ENCODE data around the gene CD44.
A peak's percentile ranks its signal among the peaks of the same experiment; 100 is the strongest.

The CD44 gene

DNA sequence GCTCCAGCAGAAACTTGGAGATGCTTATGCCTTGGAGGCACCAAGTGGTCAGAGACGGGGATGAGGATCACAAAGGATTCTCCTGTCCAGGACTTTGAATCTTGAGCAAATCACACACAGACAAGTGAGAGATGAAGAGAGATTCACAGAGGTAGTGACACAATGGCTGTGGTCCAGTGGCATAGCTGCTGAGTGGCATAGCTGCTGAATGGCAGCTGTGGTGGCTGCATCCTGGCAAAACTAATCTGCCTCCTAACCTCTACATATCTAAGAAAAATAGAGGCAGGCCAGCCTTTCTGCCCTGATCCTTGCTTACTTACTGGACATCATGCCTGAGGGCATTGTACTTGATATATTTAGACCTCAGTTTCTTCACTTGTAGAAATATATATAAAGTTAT lies 102.6 kb downstream of the CD44 start:
- TF ChIP-seq, protein P1, sequence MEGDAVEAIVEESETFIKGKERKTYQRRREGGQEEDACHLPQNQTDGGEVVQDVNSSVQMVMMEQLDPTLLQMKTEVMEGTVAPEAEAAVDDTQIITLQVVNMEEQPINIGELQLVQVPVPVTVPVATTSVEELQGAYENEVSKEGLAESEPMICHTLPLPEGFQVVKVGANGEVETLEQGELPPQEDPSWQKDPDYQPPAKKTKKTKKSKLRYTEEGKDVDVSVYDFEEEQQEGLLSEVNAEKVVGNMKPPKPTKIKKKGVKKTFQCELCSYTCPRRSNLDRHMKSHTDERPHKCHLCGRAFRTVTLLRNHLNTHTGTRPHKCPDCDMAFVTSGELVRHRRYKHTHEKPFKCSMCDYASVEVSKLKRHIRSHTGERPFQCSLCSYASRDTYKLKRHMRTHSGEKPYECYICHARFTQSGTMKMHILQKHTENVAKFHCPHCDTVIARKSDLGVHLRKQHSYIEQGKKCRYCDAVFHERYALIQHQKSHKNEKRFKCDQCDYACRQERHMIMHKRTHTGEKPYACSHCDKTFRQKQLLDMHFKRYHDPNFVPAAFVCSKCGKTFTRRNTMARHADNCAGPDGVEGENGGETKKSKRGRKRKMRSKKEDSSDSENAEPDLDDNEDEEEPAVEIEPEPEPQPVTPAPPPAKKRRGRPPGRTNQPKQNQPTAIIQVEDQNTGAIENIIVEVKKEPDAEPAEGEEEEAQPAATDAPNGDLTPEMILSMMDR (IDR thresholded peaks at IDR 0.05; ENCODE audit: low read depth, low read length), result no peak
- H3K4me3 ChIP-seq (ENCODE audit: low read depth, low read length), result no peak overlapping the region
- in situ Hi-C loops (cut with HindIII; ENCODE audit: low sequenced_read_pairs), result no loop called here
- DNase-seq (ENCODE audit: low read depth, low spot score), result no peak

- TF ChIP-seq, protein P1 (IDR thresholded peaks at IDR 0.05; ENCODE audit: low read depth, low read length), result no peak
- peak; percentile 40 for DNase-seq (ENCODE audit: low read depth, low spot score)
- in situ Hi-C loops (cut with HindIII; ENCODE audit: low sequenced_read_pairs), result no loop called here
- H3K4me3 ChIP-seq (ENCODE audit: low read depth, low read length), result no peak overlapping the region
Measured at GRCh38 chr11:35242412-35243242, 103.7 kb downstream of the CD44 start.

- no peak for DNase-seq (ENCODE audit: low read depth, low spot score)
- TF ChIP-seq, protein P1 (IDR thresholded peaks at IDR 0.05; ENCODE audit: low read depth, low read length), result no peak
- in situ Hi-C loops (cut with HindIII; ENCODE audit: low sequenced_read_pairs), result no loop called here
- H3K4me3 ChIP-seq (ENCODE audit: low read depth, low read length), result no peak overlapping the region
Measured at GRCh38 chr11:35243774-35244173, 104.8 kb downstream of the CD44 start.

GRCh38 chr11:35245056-35245455 lies 106.1 kb downstream of the CD44 start:
- TF ChIP-seq, protein P1 (IDR thresholded peaks at IDR 0.05; ENCODE audit: low read depth, low read length), result no peak
- no peak for DNase-seq (ENCODE audit: low read depth, low spot score)
- H3K4me3 ChIP-seq (ENCODE audit: low read depth, low read length), result no peak overlapping the region
- in situ Hi-C loops (cut with HindIII; ENCODE audit: low sequenced_read_pairs), result no loop called here

- in situ Hi-C loops (cut with HindIII; ENCODE audit: low sequenced_read_pairs), result no loop called here
- TF ChIP-seq, protein P1 (IDR thresholded peaks at IDR 0.05; ENCODE audit: low read depth, low read length), result no peak
- no peak overlapping the region for H3K4me3 ChIP-seq (ENCODE audit: low read depth, low read length)
- DNase-seq (ENCODE audit: low read depth, low spot score), result no peak
Measured at GRCh38 chr11:35245786-35246185, 106.8 kb downstream of the CD44 start.

DNA sequence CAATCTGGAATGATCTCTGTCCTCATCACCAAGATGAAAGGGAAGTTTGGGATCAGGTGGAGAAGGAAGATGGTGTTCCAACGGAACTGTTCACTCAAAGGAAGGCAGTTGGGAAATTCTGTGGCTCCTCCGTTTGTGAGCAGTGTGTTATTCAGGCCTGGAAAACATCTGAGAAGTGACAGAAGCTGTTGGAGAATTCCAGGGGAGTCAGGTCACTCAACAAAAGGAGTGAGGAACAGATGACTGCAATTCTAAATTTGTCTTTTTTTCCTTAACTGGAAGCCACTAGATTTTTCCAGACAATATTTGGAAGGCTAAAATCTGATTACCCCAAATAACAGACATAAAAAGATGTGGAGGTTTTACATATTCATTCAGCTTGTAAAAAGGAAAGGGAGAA lies 107.8 kb downstream of the CD44 start:
- TF ChIP-seq, protein P1 (IDR thresholded peaks at IDR 0.05; ENCODE audit: low read depth, low read length), result no peak
- no peak for DNase-seq (ENCODE audit: low read depth, low spot score)
- in situ Hi-C loops (cut with HindIII; ENCODE audit: low sequenced_read_pairs), result no loop called here
- no peak overlapping the region for H3K4me3 ChIP-seq (ENCODE audit: low read depth, low read length)
